Iris pigment epithelial cell (primary cell): ENCODE results near the gene LHFPL2.
A peak's percentile ranks its signal among the peaks of the same experiment; 100 is the strongest.

Experiments used
- DNase-seq: peaks from one replicate; pipeline ENCODE4 v3.0.0-alpha.2; 2011; ENCODE audit warnings: low read depth

The LHFPL2 gene

GRCh38 chr5:78568212-78568611 is 80.4 kb downstream of the LHFPL2 start:
- no peak for DNase-seq

- no peak for DNase-seq
These were observed 81.0 kb downstream of the LHFPL2 start for GRCh38 chr5:78567617-78568016.

- DNase-seq = peak; percentile 70
These were observed 81.7 kb downstream of the LHFPL2 start for GRCh38 chr5:78566747-78567425.

- no peak for DNase-seq
These were observed 83.2 kb downstream of the LHFPL2 start for GRCh38 chr5:78565395-78565794.

GRCh38 chr5:78563621-78564020 is 85.0 kb downstream of the LHFPL2 start:
- DNase-seq = no peak

GRCh38 chr5:78562714-78563330 is 85.8 kb downstream of the LHFPL2 start:
- DNase-seq = no peak

GRCh38 chr5:78562001-78562400 is 86.6 kb downstream of the LHFPL2 start:
- DNase-seq = no peak

GRCh38 chr5:78561261-78561660 is 87.3 kb downstream of the LHFPL2 start:
- DNase-seq = no peak

GRCh38 chr5:78560000-78560855 is 88.3 kb downstream of the LHFPL2 start:
- no peak for DNase-seq

- no peak for DNase-seq
These were observed 91.0 kb downstream of the LHFPL2 start for GRCh38 chr5:78557601-78558000.

GRCh38 chr5:78555870-78556269 is 92.7 kb downstream of the LHFPL2 start:
- DNase-seq = no peak

- no peak for DNase-seq
These were observed 93.9 kb downstream of the LHFPL2 start for GRCh38 chr5:78554670-78555069.

- DNase-seq = no peak
These were observed 94.8 kb downstream of the LHFPL2 start for GRCh38 chr5:78553580-78554353.

GRCh38 chr5:78552729-78553342 is 95.7 kb downstream of the LHFPL2 start:
- DNase-seq = no peak

GRCh38 chr5:78550891-78551290 is 97.7 kb downstream of the LHFPL2 start:
- DNase-seq = peak; percentile 56

GRCh38 chr5:78549043-78549442 is 99.5 kb downstream of the LHFPL2 start:
- DNase-seq = peak; percentile 47

- DNase-seq = no peak
These were observed 100.6 kb downstream of the LHFPL2 start for GRCh38 chr5:78547731-78548615.

- peak; percentile 56 for DNase-seq
These were observed 101.4 kb downstream of the LHFPL2 start for GRCh38 chr5:78547183-78547582.

GRCh38 chr5:78546276-78546996 is 102.1 kb downstream of the LHFPL2 start:
- no peak for DNase-seq

GRCh38 chr5:78545406-78545805 is 103.2 kb downstream of the LHFPL2 start:
- no peak for DNase-seq
